LNCAP (cell line): ENCODE data around the gene NPTXR.

Source experiments
- TF ChIP-seq, protein P1 (sequence below): fragments of 450-650 bp; IDR thresholded peaks from 2 replicates; pipeline ENCODE4 v1.5.1; 2017; ENCODE audit warnings: mild to moderate bottlenecking

The NPTXR gene

DNA sequence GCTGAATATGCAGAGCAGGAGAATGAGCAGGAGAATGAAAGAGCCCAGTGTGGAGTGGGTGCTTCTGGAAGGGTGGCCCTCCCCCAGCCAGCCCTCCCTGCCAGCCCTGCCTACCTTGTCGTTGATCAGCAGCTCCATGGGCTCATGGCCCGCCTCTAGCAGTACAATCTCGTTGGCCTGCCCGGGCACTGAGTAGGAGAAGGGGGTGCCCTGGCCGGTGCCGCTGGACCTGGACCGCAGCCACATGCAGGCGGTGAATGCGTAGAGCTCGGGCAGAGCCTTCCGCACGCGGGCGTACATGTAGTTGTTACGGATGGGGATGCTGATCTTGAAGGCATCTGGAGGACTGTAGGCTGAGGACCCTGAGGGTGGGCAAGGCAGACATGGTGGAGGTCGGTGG, 17.4 kb downstream of the NPTXR start:
- TF ChIP-seq, protein P1, sequence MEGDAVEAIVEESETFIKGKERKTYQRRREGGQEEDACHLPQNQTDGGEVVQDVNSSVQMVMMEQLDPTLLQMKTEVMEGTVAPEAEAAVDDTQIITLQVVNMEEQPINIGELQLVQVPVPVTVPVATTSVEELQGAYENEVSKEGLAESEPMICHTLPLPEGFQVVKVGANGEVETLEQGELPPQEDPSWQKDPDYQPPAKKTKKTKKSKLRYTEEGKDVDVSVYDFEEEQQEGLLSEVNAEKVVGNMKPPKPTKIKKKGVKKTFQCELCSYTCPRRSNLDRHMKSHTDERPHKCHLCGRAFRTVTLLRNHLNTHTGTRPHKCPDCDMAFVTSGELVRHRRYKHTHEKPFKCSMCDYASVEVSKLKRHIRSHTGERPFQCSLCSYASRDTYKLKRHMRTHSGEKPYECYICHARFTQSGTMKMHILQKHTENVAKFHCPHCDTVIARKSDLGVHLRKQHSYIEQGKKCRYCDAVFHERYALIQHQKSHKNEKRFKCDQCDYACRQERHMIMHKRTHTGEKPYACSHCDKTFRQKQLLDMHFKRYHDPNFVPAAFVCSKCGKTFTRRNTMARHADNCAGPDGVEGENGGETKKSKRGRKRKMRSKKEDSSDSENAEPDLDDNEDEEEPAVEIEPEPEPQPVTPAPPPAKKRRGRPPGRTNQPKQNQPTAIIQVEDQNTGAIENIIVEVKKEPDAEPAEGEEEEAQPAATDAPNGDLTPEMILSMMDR: no peak

DNA sequence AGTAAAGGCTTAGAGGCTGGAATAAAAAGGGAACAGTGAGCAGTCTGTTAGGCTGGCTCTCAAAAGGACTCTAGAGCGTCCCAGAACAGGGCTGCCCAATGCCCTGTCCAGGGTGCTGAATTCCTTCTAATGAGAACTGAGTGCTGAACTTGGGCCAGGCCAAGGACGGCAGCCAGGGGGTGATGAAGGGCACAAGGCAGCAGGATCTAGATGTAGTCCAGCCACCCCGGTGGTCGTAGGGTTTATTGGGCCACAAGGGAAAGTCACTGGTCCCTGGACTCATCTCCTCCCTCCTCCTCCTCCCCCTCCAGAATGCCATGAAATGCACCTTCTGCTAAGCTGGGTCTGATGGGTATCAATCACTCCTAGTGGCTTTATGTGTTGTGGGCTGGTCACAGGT, 19.2 kb downstream of the NPTXR start:
- TF ChIP-seq, protein P1: peak; percentile 26; the same call in 1 of the 2 replicates

DNA sequence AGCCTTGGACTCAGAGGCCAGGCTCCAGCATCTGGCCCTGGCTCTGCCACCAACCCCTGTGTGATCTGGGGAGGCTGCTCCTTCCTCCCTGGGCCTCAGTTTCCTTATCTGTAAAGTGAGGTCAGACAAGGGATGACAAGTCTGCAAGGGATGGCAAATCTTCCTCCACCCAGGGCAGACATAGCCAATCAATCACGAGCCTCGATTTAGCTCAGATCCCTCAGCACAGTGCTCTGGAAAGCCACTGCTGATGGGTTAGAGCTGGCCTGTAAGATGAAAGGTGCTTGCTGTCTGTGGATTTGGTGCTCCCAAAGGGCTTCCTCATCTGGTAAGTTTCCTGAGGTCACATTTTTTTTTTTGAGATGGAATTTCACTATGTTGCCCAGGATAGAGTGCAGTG, 20.2 kb downstream of the NPTXR start:
- TF ChIP-seq, protein P1: no peak

DNA sequence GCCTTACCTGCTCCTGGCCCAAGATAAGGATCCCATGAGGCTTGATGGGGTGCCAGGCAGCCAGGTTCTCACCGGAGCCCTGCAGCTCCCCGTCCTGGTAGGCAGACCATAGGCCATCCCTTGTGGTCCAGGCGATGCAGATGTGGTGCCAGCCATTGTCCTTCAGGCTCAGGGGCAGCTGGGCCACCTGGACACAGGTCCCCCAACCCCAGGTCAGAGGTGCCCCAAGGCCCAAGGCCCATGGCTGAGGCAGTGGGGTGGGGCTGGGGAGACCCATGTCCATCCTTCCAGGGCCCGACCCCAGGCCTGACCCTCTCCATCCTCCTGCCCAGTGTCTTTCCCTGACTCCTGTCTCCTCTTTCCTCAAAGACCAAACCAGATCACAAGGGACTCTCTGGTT, 20.8 kb downstream of the NPTXR start:
- TF ChIP-seq, protein P1: no peak

DNA sequence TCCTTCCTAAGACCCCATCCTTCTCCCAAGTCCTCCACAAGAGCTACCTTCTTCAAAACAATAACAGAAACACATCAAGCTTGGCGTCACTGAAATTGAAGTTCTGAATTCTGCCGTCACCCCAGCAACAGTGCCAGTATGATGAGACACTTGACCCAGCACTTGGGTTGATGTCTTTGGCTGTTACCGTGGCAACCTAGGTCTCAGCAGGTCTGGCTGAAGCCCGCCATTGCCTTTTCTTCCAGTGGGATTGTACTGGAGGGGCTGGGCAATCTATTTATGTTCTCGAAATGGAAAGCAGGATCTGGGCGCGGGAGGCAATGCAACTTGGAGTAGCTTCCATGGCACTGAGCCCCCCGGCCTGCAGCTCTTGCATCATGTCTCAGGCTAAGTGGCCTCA, 23.8 kb downstream of the NPTXR start:
- TF ChIP-seq, protein P1: no peak

DNA sequence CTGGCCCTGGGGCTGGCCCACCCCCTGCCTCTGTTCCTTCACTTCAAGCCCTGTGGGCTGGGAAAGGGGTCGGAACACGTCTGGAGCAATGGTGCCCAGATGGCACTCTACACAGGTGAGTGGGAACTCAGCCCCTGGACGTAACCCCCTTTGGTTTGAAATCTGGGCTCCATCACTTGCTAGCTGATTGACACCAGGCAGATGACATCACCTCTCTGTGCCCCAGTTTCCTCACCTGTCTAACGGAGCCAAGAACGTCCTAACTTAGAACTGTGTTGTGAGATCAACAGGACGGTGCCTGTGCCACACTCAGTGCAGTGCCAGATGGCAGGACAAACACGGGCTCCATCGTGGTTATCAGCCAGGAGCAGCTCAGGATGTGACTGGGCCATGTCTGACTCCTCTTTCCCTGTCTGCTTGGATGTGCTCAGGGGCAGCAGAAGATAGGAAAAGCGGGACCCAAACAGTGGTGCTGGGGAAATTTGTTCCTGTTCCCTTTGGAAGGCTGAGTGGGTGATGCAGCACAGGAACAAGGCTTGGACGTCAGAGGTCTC, 24.4 kb downstream of the NPTXR start:
- TF ChIP-seq, protein P1: no peak

DNA sequence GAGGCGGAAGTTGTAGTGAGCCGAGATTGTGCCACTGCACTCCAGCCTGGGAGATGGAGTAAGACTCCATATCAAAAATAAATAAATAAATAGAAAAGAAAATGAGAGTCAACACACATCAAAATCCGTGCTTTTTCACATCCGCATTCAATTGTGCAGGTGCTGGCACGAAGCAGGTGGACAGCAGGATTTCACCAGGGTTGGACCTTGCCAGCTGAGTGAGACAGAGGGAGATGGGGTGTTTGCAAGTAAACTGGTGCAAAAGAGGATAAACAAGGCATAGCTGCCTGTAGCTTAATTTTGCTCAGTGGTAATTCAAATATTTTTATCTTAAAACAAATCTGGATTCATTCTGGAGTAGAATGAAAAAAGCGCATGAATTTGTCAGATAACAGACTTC, 26.6 kb downstream of the NPTXR start:
- TF ChIP-seq, protein P1: no peak

DNA sequence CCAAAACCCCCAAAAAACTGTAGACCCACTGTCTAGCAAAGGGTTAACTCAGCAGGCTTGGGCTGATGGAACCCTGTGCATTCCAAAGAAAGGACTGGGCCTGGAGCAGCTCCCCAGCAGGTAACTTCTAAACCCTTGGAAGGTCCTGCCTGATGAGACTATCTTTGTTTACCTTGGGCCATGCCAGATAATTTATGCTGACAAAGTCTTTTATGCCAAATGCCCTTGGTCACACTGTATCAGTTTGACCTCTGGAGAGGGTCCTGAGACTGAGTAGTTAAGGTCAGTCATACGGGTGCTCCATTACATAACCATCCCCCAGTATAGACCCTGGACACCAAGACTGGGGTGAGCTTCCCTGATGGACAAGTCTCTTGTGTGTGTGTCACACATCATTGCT, 28.0 kb downstream of the NPTXR start:
- TF ChIP-seq, protein P1: no peak
